CD8-positive, alpha-beta memory T cell (primary cell): ENCODE measurements around the gene FOXK2. TPM values are rescaled to one million over a fixed set of nuclear protein-coding genes. Genes with fewer than 3 reads are reported as not detected.

ENCODE experiments used
- CTCF ChIA-PET: fragments of 350-600 bp; sonication (Branson Sonifier 250); formaldehyde crosslinking; loops from one replicate; lab custom pipeline; 2021; ENCODE audit warnings: antibody characterized with exemption; lab: Charles Lee
- POLR2A ChIA-PET: fragments of 350-600 bp; sonication (Branson Sonifier 250); formaldehyde crosslinking; loops from one replicate; lab custom pipeline; 2021; ENCODE audit warnings: antibody characterized with exemption; lab: Charles Lee
- DNase-seq, 5 donors: peaks; one replicate each; pipeline versions ENCODE4 v3.0.0 to v3.0.0-alpha.2; 2020 to 2022; ENCODE audit warnings: mixed read lengths in 1 of 5
- H3K27ac ChIP-seq: one replicate; pipeline ENCODE4 v1.7.0; 2013; ENCODE audit warnings: low read depth, mild to moderate bottlenecking, low read length, moderate library complexity
- H3K27me3 ChIP-seq: 2 replicates; pipeline ENCODE4 v1.7.0; 2013; ENCODE audit warnings: low read length, mild to moderate bottlenecking; ENCODE audit not compliant: insufficient read depth, poor library complexity, severe bottlenecking
- H3K36me3 ChIP-seq: 2 replicates; pipeline ENCODE4 v1.7.0; 2013; ENCODE audit warnings: mild to moderate bottlenecking, low read length, moderate library complexity; ENCODE audit not compliant: insufficient read depth
- H3K4me1 ChIP-seq: 2 replicates; pipeline ENCODE4 v1.7.0; 2013; ENCODE audit warnings: mild to moderate bottlenecking, low read length, moderate library complexity; ENCODE audit not compliant: insufficient read depth
- H3K4me3 ChIP-seq: 2 replicates; pipeline ENCODE4 v1.7.0; 2013; ENCODE audit warnings: mild to moderate bottlenecking, low read length
- H3K9me3 ChIP-seq: 2 replicates; pipeline ENCODE4 v1.7.0; 2013; ENCODE audit warnings: mild to moderate bottlenecking, low read length
- H3K27ac Mint-ChIP-seq, 8 donors: one replicate each; pipeline ENCODE4 v1.8.0; 2020 to 2021; ENCODE audit warnings: mixed read lengths in 8 of 8, mild to moderate bottlenecking in 6 of 8, inconsistent platforms in 3 of 8, moderate library complexity in 3 of 8
- H3K27me3 Mint-ChIP-seq, 2 donors: one replicate each; pipeline ENCODE4 v1.8.0; 2020 to 2021; ENCODE audit warnings: mixed read lengths in 2 of 2, mild to moderate bottlenecking in 1 of 2, moderate library complexity in 1 of 2
- H3K36me3 Mint-ChIP-seq, 3 donors: one replicate each; pipeline ENCODE4 v1.8.0; 2020 to 2021; ENCODE audit warnings: mixed read lengths in 3 of 3, inconsistent platforms in 1 of 3, mild to moderate bottlenecking in 1 of 3
- H3K4me1 Mint-ChIP-seq, 3 donors: one replicate each; pipeline ENCODE4 v1.8.0; 2020 to 2021; ENCODE audit warnings: mixed read lengths in 3 of 3, inconsistent platforms in 1 of 3, mild to moderate bottlenecking in 1 of 3
- H3K4me3 Mint-ChIP-seq, 7 donors: one replicate each; pipeline ENCODE4 v1.8.0; 2020 to 2021; ENCODE audit warnings: mixed read lengths in 7 of 7, mild to moderate bottlenecking in 6 of 7, moderate library complexity in 4 of 7, inconsistent platforms in 2 of 7
- H3K9me3 Mint-ChIP-seq, 5 donors: one replicate each; pipeline ENCODE4 v1.8.0; 2020 to 2022; ENCODE audit warnings: mixed read lengths in 5 of 5, mild to moderate bottlenecking in 3 of 5, moderate library complexity in 2 of 5, inconsistent platforms in 1 of 5
- polyA plus RNA-seq: library from polyadenylated mRNA; unstranded; fragments of 300-500 nt; fragmentation: Illumina TruSeq; gene quantifications from one replicate; pipeline ENCODE4 v1.2.3, GENCODE V29; 2021
- total RNA-seq, 2 experiments: library from RNA; stranded (reverse); gene quantifications; one replicate each; pipeline ENCODE4 v1.2.3, GENCODE V29; 2021

FOXK2 gene
- total RNA-seq (10 to 100 TPM; 63.9 to 71.2 TPM), polyA plus RNA-seq (8.2 TPM)

DNA sequence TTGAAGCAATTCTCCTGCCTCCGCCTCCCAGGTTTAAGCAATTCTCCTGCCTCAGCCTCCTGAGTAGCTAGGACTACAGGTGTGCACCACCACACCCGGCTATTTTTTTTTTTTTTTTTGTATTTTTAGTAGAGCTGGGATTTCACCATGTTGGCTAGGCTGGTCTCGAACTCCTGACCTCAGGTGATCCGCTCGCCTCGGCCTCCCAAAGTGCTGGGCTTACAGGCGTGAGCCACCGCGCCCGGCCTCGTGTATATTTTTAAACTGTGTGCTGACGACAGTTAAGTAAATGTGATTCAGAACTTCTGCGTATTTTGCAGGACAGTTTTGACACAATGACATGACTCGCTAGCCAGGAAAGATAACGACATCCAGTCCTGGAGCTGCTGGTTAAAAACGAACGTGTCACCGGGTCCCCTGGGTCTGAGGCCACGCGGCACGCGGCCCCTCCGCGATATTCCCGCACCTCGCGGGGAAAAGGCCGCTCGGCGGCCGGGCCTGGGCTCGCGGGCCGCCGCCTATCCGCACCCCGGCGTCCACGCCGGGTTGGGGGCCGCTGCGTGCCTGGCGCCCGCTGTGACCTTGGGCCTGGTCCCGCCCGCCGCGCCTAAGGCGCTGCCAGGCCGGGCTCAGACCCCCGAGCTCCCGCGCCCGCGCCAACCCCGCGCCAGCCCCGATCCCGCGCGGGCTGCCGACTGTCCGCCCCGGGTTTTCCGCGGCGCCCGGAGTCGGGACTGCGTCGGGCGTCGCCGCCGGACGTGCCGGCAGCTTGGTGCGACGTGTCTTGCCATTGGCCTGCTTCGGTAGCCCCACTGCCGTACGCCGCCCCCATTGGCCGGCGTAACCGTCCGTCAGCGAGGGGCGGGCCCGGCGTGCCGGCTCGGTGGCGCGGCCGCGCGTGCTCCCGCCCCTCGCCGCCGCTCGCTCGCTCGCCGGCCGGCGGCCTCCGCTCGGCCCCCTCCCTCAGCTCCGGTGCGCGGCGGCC, at the start of gene FOXK2:
TSS of gene FOXK2 (plus strand) at position 907 of the 985 bp plus-strand sequence. CDS start 157 bp downstream, outside the sequence.
- H3K36me3 ChIP-seq: no peaks in the 10 kb centered on the region
- Mint-ChIP-seq H3K9me3 (no peaks in the 10 kb centered on the region), H3K36me3 (peaks cover 0 to 9% (median 0%) of the 10 kb centered on the region in 3 donors), H3K27ac (peak within 1 kb of the TSS; percentile 84 to 97 (median 90)), H3K4me3 (peak within 1 kb of the TSS; percentile 85 to 97 (median 93)), H3K27me3 (no peaks in the 10 kb centered on the region), H3K4me1 (peaks cover 20 to 32% (median 32%) of the 10 kb centered on the region in 3 donors)
- DNase-seq: peak; percentile 91 to 96 (median 94)
- peak within 1 kb of the TSS; percentile 84 for H3K27ac ChIP-seq
- CTCF ChIA-PET: interaction anchor here (1.1 to 2.4 kb wide), 3 partner anchors 16 to 32 kb away, joined by 3 to 5 read pairs (median 3); no protein-coding TSS in a partner anchor
- H3K9me3 ChIP-seq: no peaks in the 10 kb centered on the region
- H3K27me3 ChIP-seq: no peaks in the 10 kb centered on the region
- peak within 1 kb of the TSS; percentile 62 for H3K4me3 ChIP-seq
- POLR2A ChIA-PET: interaction anchor here (0.6 to 1.7 kb wide), 8 partner anchors 9 to 496 kb away, joined by 3 to 12 read pairs (median 4); partner anchors contain the start of genes CENPX, LRRC45 and NARF
- peaks cover 13% of the 10 kb centered on the region for H3K4me1 ChIP-seq

DNA sequence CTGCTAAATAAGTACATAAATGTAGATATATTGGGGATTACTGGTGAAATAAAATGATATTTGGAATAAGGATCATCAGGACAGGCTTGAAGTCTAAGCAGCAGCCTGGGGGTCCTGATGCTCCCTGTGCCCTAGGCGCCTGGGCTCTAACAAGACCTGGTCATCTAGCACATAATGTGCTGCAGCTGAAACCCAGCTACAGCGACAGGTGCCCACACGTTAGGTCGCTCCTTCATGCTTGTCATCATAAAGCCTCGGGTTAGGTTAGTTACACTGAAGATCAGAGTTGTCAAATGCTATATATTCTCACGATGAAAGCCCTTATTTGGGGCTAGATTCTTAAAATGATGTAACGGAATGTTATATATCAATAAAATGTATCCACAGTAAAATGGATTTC, 49.5 kb upstream of the FOXK2 start:
- peaks cover 7 to 68% (median 21%) of the 10 kb centered on the region in 3 donors for H3K36me3 Mint-ChIP-seq
- no peak overlapping the region for H3K27ac Mint-ChIP-seq
- Histone ChIP-seq H3K4me3 (no peak overlapping the region), H3K36me3 (peaks cover 19% of the 10 kb centered on the region), H3K9me3 (no peaks in the 10 kb centered on the region), H3K27ac (no peak overlapping the region), H3K27me3 (no peaks in the 10 kb centered on the region), H3K4me1 (no peaks in the 10 kb centered on the region)
- H3K9me3 Mint-ChIP-seq: no peaks in the 10 kb centered on the region
- no peaks in the 10 kb centered on the region for H3K27me3 Mint-ChIP-seq
- no peak overlapping the region for H3K4me3 Mint-ChIP-seq
- no peak for DNase-seq
- ChIA-PET POLR2A (interaction anchor here (1.5 kb wide), 1 partner anchor 12 kb away, joined by 4 read pairs; the partner anchor contains the start of gene NARF), CTCF (no interaction called here)
- H3K4me1 Mint-ChIP-seq: peaks cover 2 to 12% (median 10%) of the 10 kb centered on the region in 3 donors

DNA sequence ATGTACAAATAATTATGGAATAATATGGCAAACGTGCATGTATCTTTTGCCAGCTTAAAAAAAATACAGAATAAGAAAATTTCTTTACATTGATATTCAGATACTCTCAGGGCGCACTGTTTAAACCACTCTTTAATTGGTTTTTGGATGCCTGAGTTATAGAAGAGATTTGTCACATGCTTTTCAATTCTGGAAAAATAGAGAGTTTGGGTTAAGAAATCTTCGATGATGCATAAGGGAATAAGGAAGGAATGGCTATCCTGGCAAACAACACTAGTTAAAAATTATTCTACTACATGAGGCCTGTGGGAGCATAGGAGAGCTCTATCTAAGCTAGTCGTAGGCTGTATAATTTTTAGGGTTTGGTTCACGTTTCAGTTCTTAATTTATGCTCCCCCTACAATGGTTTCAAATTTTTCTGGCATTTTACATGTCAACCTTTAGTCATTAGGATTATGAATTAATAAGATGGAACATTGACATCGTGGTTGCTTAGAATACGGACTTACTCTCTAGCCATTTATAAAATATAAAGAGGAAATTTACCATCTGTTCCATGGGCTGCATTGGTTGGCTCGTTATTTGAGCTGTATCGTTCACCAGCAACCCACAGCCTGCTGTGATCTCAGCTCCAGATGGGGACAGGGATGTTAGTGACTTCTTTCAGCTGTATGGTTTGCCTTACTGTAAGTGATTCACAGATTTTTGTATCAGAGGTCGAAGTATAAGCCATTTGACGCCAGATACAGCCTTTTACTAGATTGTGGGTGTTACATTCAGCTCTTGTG, 45.1 kb upstream of the FOXK2 start:
- H3K4me3 Mint-ChIP-seq: no peak overlapping the region
- H3K36me3 Mint-ChIP-seq: peaks cover 4 to 60% (median 15%) of the 10 kb centered on the region in 3 donors
- H3K4me1 Mint-ChIP-seq: peaks cover 9 to 15% (median 12%) of the 10 kb centered on the region in 3 donors
- ChIA-PET CTCF (no interaction called here), POLR2A (no interaction called here)
- no peak for DNase-seq
- Histone ChIP-seq H3K9me3 (no peaks in the 10 kb centered on the region), H3K36me3 (peaks cover 18% of the 10 kb centered on the region), H3K27ac (no peak overlapping the region), H3K4me1 (no peaks in the 10 kb centered on the region), H3K4me3 (no peak overlapping the region), H3K27me3 (no peaks in the 10 kb centered on the region)
- H3K9me3 Mint-ChIP-seq: no peaks in the 10 kb centered on the region
- peak overlapping the region in 2 of 8 donors; percentile 18 to 47 for H3K27ac Mint-ChIP-seq
- no peaks in the 10 kb centered on the region for H3K27me3 Mint-ChIP-seq

DNA sequence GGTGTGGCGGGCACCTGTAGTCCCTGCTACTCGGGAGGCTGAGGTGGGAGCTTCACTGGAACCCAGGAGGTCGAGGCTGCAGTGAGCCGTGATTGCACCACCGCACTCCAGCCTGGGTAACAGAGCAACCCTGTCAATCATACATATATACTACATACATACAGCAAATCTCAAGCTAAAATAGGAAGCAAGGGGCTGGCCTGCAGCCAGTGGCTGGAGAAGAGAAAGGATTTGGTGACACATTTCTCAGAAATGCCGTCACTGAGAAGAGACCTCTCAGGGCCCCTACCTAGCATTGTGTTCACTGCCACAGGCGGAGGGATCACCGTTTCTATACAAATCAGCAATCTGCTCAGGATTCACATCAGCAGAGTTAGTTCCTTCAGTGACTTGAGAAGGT, 44.1 kb upstream of the FOXK2 start:
- no peak overlapping the region for H3K4me3 ChIP-seq
- no peaks in the 10 kb centered on the region for H3K9me3 ChIP-seq
- no peaks in the 10 kb centered on the region for H3K27me3 ChIP-seq
- ChIA-PET POLR2A (no interaction called here), CTCF (no interaction called here)
- peak overlapping the region in 1 of 8 donors; percentile 46 for H3K27ac Mint-ChIP-seq
- no peaks in the 10 kb centered on the region for H3K27me3 Mint-ChIP-seq
- H3K4me3 Mint-ChIP-seq: no peak overlapping the region
- no peaks in the 10 kb centered on the region for H3K4me1 ChIP-seq
- H3K4me1 Mint-ChIP-seq: peaks cover 9 to 12% (median 10%) of the 10 kb centered on the region in 3 donors
- peaks cover 0 to 66% (median 12%) of the 10 kb centered on the region in 3 donors for H3K36me3 Mint-ChIP-seq
- H3K27ac ChIP-seq: no peak overlapping the region
- no peaks in the 10 kb centered on the region for H3K9me3 Mint-ChIP-seq
- H3K36me3 ChIP-seq: peaks cover 28% of the 10 kb centered on the region
- DNase-seq: no peak

DNA sequence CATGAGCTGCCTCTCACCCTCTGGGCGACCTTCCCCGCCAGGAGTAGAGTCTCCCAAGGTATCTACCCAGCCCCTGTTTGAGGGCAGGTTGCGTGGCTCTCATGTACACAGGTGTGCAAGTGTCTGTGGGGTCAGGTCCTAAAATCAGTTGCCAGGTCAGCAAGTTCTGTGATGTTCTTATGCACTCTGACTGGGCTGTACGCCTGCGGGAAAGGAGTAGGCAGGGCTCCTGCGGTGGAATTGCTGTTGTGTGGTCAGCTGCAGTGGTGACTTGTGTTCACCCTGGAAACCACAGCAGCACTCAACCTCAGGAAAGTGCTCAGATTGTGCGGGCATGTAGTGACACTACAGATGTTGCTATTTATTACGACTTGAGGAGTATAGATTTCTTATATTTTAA, 41.6 kb upstream of the FOXK2 start:
- POLR2A ChIA-PET: no interaction called here
- DNase-seq: no peak
- Mint-ChIP-seq H3K27ac (peak overlapping the region in 5 of 8 donors; percentile 19 to 47 (median 23)), H3K4me3 (no peak overlapping the region), H3K27me3 (no peaks in the 10 kb centered on the region), H3K4me1 (peaks cover 9 to 12% (median 10%) of the 10 kb centered on the region in 3 donors), H3K9me3 (no peaks in the 10 kb centered on the region), H3K36me3 (peaks cover 0 to 73% (median 12%) of the 10 kb centered on the region in 3 donors)
- Histone ChIP-seq H3K27ac (no peak overlapping the region), H3K4me1 (no peaks in the 10 kb centered on the region), H3K9me3 (no peaks in the 10 kb centered on the region), H3K27me3 (no peaks in the 10 kb centered on the region), H3K36me3 (peaks cover 39% of the 10 kb centered on the region), H3K4me3 (no peak overlapping the region)
- CTCF ChIA-PET: interaction anchor here (1.4 kb wide), 1 partner anchor 17 kb away, joined by 3 read pairs; no protein-coding TSS in a partner anchor

DNA sequence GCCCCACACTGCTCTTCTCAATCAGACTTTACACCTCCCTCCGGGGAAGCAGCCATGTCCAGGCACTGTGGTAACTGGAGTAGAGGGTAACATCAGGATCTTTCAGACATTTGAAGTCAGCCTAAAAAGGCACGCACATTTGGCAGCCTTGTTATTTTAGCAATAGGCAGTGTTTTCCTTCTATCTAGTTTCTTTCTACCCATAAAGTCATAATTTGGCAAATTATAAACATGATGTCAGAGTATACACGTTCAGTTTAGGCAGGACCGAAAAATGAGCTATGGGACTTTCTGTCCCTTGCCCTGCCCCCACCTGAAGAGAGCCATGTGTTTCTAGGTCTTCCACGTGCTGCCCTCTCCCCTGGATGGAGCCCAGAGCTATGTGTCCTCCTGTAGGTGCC, 39.9 kb upstream of the FOXK2 start:
- Mint-ChIP-seq H3K36me3 (peaks cover 0 to 81% (median 11%) of the 10 kb centered on the region in 3 donors), H3K9me3 (no peaks in the 10 kb centered on the region), H3K4me1 (peaks cover 10 to 12% (median 10%) of the 10 kb centered on the region in 3 donors), H3K27me3 (no peaks in the 10 kb centered on the region), H3K27ac (peak overlapping the region in 1 of 8 donors; percentile 13), H3K4me3 (no peak overlapping the region)
- no peak for DNase-seq
- H3K4me1 ChIP-seq: no peaks in the 10 kb centered on the region
- H3K36me3 ChIP-seq: peaks cover 39% of the 10 kb centered on the region
- H3K9me3 ChIP-seq: no peaks in the 10 kb centered on the region
- no peak overlapping the region for H3K4me3 ChIP-seq
- H3K27ac ChIP-seq: no peak overlapping the region
- POLR2A ChIA-PET: no interaction called here
- H3K27me3 ChIP-seq: no peaks in the 10 kb centered on the region
- CTCF ChIA-PET: no interaction called here

DNA sequence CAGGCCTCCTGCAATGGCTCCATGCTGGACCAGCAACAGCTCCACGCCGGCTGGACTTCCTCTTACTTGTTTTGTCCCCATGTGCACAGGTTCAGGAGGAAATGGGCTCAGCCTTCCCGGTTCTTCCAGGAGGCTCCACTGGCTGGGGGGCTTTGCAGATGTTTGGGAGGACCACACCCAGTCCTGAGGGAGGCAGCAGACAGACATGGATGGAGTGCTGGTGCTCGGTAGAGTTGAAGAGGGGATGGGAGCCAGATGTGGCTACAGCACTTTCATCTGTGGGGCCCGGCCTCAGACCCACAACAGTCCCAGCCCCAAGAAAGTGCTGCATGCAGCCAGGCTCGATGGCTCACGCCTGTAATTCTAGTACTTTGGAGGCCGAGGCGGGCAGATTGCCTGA, 39.2 kb upstream of the FOXK2 start:
- no peaks in the 10 kb centered on the region for H3K9me3 ChIP-seq
- H3K27me3 Mint-ChIP-seq: no peaks in the 10 kb centered on the region
- POLR2A ChIA-PET: no interaction called here
- H3K4me3 Mint-ChIP-seq: no peak overlapping the region
- DNase-seq: no peak
- H3K4me1 ChIP-seq: no peaks in the 10 kb centered on the region
- peaks cover 10 to 14% (median 14%) of the 10 kb centered on the region in 3 donors for H3K4me1 Mint-ChIP-seq
- no peak overlapping the region for H3K4me3 ChIP-seq
- CTCF ChIA-PET: interaction anchor here (1.4 kb wide), 1 partner anchor 12 kb away, joined by 4 read pairs; no protein-coding TSS in a partner anchor
- H3K27ac ChIP-seq: no peak overlapping the region
- no peaks in the 10 kb centered on the region for H3K9me3 Mint-ChIP-seq
- H3K27ac Mint-ChIP-seq: peak overlapping the region in 1 of 8 donors; percentile 26
- no peaks in the 10 kb centered on the region for H3K27me3 ChIP-seq
- peaks cover 0 to 83% (median 14%) of the 10 kb centered on the region in 3 donors for H3K36me3 Mint-ChIP-seq
- peaks cover 40% of the 10 kb centered on the region for H3K36me3 ChIP-seq
